A549 treated with RU486 at 1 μM for 4 hours (cell line): Measurements from ENCODE around the gene DNM3. TPM values are rescaled to one million over a fixed set of nuclear protein-coding genes. Genes with fewer than 3 reads are reported as not detected.

Experiments
- total RNA-seq: library from RNA; stranded (reverse); fragments of 200-300 nt; extraction: Qiagen RNA extraction; gene quantifications from 5 replicates; pipeline ENCODE4 v1.2.3, GENCODE V29; 2022; ENCODE audit warnings: low read depth

DNM3 gene
- 0.62 to 1.1 TPM (median 0.72 TPM) in 5 replicates for total RNA-seq

DNA sequence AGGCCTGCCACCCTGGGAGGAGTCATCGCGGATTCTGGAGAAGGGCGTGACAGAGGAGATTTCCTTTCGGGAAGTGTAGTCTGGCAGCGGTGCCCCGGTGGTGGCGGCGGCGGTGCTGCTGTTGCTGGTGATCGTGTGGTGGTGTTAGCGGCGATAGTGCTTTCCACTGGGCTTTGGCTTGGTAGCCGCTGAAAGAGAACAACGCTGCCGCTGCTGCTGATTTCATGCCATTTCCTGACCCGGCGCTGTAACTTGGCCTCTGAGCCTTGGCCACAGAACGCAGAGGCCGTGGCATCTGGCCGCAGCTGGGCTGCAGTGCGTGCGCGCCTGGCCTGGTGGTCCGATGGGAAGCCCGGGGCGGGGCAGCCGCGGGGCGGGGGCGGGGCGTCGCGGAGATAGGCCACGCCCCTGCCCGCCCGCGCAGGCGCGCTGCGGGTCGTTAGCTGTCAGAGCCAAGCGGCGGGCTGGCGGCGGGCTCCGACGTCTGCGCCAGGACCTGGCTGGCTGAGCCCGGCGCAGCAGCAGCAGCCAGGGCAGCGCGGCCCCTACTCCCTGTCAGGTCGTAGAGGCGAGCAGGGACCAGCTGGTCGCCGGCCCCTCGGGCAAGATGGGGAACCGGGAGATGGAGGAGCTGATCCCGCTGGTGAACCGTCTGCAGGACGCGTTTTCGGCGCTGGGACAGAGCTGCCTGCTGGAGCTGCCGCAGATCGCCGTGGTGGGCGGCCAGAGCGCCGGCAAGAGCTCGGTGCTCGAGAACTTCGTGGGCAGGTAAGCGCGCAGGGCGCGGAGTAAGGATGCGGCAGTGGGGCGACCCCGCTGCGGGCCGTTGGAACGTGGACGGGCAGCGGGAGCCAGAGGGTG lies at the start of gene DNM3:
Gene DNM3, plus strand, starts transcription at position 449 of the 861 bp plus-strand sequence. Its CDS starts 159 bp downstream, at position 608.

DNA sequence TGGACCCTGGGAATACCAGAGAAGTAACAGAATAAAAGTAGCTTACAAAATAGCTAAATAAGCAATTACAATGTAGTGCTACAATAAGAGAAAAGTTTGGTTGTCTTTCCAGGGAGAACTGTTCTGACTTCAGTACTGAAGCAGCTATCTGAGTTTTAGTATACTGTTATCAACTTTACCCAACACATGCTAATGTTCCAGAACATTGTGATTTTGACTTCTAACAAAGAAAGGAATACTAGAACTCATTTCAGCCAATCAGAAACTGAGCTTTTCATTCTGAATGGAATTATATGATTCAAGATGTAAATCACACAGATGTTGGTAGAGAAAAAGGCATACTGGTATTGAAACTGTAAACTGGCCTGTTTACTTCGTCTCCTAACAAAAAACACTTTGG lies 579.1 kb downstream of the DNM3 start, which contains the start of gene C1orf105:
Gene C1orf105, plus strand, starts transcription at position 301 of the 400 bp plus-strand sequence. CDS start 201 bp downstream, outside the sequence.

DNA sequence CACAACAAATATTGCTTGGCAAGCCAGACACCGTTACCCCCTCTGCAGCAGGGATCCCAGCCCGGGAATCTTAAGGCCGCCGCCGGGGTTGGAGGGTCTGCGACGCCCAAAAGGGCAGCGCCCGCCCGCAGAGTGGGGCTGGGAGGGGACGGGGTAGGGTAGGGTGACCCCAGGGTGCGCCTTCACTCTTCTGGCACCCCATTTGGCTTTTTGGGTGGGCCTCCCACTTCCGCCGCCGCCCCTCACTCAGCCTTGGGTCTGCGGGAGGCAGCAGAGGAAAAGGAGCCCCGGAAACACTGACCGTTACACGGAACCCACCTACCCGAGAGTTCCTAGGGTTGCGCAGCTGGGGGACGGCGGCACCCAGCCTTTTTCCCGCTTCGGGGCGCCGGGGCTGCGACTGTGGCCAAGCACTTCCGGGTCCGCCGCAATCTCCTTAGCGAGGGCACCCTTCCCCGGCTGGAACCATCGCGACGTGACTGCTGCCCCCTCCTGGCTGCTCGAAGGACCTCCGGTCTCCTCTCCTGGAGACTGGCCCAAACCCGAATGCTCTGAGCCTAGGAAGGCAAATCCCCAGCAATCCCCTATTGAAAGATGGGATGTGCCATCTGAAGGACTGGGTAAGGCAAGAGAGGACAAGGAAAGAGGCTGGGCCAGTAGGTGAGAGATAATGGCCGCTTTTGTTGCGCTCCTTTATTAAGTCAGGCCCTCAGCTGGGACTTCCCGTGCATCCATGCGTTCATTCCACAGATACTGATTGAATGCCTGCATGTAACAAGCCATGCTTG lies 602.6 kb downstream of the DNM3 start, which contains the start of gene PIGC:
Gene PIGC, minus strand, starts transcription at position 404 of the 788 bp plus-strand sequence. CDS start 1,447 bp downstream, outside the sequence.

Other genes with a start within 250 kb of the DNM3 start
- not detected in 5 replicates for gene MYOCOS, start 219.3 kb upstream of the DNM3 start, total RNA-seq
- not detected in 5 replicates for gene MYOC, start 188.8 kb upstream of the DNM3 start, total RNA-seq
- 3.1 to 4.8 TPM (median 4.0 TPM) in 5 replicates for gene VAMP4, start 99.4 kb upstream of the DNM3 start, total RNA-seq
- gene METTL13, start 59.8 kb upstream of the DNM3 start, total RNA-seq: 40.5 to 49.1 TPM (median 46.1 TPM) in 5 replicates